ENCODE measurements around the gene NEK7.

DNA sequence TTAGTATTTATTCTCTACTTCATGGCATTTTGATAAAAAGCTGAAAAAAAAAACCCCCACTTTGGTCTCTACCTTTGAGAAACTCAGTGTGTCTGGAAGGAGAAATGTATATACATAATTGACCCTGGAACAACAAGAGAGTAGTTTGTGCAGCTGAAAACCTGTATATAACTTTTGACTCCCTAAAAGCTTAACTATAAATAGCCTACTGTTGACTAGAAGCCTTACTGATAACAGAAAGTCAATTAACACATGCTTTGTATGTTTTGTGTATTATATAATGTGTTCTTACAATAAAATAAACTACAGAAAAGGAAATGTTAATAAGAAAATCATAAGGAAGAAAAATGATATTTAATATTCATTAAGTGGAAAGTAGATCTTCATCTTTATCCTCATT is 88.0 kb downstream of the NEK7 start:
- no peak for TF ChIP-seq CTCF (IDR thresholded peaks at IDR 0.05 in 8 of 11, conservative IDR thresholded peaks at IDR 0.05 in 3 of 11)
- TF ChIP-seq POLR2A (IDR thresholded peaks at IDR 0.05), result no peak

Measured in spleen (tissue), 7 donors.